GM08714 (cell line): ENCODE measurements around the gene TCP11.

ENCODE experiments used
- H3K4me3 ChIP-seq: fragments of 200-500 bp; sonication (Bioruptor generic); 2 replicates; pipeline ENCODE4 v1.5.1; 2014; ENCODE audit warnings: mild to moderate bottlenecking, low read length, inconsistent platforms
- ZNF274 ChIP-seq: IDR thresholded peaks from 2 replicates; pipeline ENCODE4 v1.6.1; 2012; ENCODE audit warnings: mild to moderate bottlenecking, low read depth, low read length

Gene TCP11

DNA sequence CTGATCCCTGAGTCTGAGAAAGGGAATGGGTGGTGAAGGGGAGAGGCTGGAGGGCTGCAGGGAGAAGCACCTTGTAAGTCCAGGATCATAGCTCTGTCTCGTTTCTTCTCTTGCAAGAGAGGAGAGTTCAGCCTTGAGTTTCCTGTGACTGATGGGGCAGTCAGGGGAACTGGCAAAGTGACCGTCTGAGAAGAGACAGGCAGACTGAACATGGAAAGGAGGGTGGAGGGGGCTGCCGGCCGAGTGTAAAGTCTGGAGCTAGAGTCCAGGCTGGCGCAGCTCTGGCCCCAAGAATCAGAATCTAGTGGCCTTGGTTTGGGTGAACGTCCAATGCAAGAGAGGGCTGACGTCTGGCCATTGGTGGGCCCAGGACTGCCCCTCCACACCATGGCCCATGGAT, 72.5 kb downstream of the TCP11 start:
- no peak overlapping the region for H3K4me3 ChIP-seq
- no peak for TF ChIP-seq ZNF274

GRCh38 chr6:35068206-35068605, 72.9 kb downstream of the TCP11 start:
- no peak for TF ChIP-seq ZNF274
- H3K4me3 ChIP-seq = no peak overlapping the region
